Mucosa of rectum (tissue), 2 donors: ENCODE measurements around the gene PSG4.
"Not testable (repeated sequence)": the region's sequence is repeated elsewhere in the genome, so short reads cannot be mapped to it uniquely, and the experiment has no call there.

ENCODE experiments used
- H3K27ac ChIP-seq, 2 donors: one replicate each; pipeline ENCODE4 v1.7.0; 2013; ENCODE audit warnings: inconsistent platforms in 2 of 2, low read depth in 2 of 2, low read length in 2 of 2
- H3K27me3 ChIP-seq, 2 donors: one replicate each; pipeline ENCODE4 v1.7.0; 2013; ENCODE audit warnings: low read length in 2 of 2; ENCODE audit not compliant: control insufficient read depth in 2 of 2, insufficient read depth in 2 of 2
- H3K36me3 ChIP-seq, 2 donors: one replicate each; pipeline ENCODE4 v1.7.0; 2013; ENCODE audit warnings: low read length in 2 of 2; ENCODE audit not compliant: control insufficient read depth in 2 of 2, insufficient read depth in 2 of 2
- H3K4me1 ChIP-seq, 2 donors: one replicate each; pipeline ENCODE4 v1.7.0; 2013; ENCODE audit warnings: low read length in 2 of 2, mild to moderate bottlenecking in 1 of 2; ENCODE audit not compliant: control insufficient read depth in 2 of 2, insufficient read depth in 2 of 2
- H3K4me3 ChIP-seq, 2 donors: one replicate each; pipeline ENCODE4 v1.7.0; 2013; ENCODE audit warnings: low read length in 2 of 2
- H3K9ac ChIP-seq, 2 donors: one replicate each; pipeline ENCODE4 v1.7.0; 2013; ENCODE audit warnings: low read length in 2 of 2, low read depth in 1 of 2, mild to moderate bottlenecking in 1 of 2
- H3K9me3 ChIP-seq, 2 donors: one replicate each; pipeline ENCODE4 v1.7.0; 2013; ENCODE audit warnings: low read length in 2 of 2; ENCODE audit not compliant: control insufficient read depth in 2 of 2
- donor health status: healthy.
- donor health status: Normal muscosa, but diverticular disease.

Gene PSG4

DNA sequence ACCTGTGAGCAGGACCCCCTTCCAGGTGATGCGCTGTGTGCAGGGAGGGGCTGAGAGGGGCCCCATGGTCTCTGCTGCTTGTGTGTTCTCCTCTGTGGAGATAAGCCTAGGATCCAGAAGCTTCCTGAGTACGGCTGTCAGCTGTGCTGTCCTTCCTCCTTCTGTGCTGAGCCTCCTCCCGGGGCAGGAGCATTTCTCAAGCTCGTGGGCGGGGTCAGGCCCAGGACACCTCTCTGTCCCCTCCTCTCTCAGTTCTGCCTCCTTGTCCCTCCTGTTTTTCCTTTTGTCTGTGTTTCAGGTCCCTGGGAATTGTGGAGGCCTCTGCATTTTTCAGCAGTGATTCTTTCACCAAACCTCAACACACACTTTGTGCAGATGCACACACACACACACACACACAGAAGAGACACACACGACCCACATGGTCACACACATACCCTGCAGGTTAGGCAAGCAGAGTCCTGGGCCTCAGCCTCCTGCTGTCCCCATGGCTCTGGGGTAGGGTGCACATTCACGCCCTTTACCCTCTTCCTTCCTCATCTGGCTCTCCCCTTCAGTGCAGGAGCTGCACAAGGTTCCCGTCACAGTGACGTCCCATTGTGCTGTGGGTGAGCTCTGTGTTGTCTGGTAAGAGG, at the start of gene PSG4:
Gene PSG4, minus strand, starts transcription at position 168 of the 635 bp plus-strand sequence. Its CDS starts 102 bp downstream, at position 66.
- not testable (repeated sequence) for H3K4me1 ChIP-seq, H3K27me3 ChIP-seq, H3K4me3 ChIP-seq, H3K9ac ChIP-seq, H3K36me3 ChIP-seq, H3K9me3 ChIP-seq, H3K27ac ChIP-seq

DNA sequence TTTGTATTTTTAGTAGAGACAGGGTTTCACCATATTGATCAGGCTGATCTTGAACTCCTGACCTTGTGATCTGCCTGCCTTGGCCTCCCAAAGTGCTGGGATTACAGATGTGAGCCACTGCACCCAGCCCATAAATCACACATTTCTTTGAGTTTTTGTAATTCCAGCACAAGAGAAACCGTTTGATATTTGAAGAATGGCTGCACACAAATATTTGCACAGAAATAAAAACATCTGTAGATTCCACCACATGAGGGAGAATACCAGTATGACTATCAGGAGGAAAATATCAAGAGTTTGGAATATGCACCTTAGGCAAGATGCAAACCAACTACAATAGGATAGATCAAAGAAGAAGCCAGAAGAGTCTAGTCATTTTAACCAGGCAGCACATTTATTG, 46.0 kb upstream of the PSG4 start:
- H3K4me3 ChIP-seq, H3K9ac ChIP-seq, H3K4me1 ChIP-seq, H3K27me3 ChIP-seq, H3K9me3 ChIP-seq, H3K36me3 ChIP-seq, H3K27ac ChIP-seq: not testable (repeated sequence)

DNA sequence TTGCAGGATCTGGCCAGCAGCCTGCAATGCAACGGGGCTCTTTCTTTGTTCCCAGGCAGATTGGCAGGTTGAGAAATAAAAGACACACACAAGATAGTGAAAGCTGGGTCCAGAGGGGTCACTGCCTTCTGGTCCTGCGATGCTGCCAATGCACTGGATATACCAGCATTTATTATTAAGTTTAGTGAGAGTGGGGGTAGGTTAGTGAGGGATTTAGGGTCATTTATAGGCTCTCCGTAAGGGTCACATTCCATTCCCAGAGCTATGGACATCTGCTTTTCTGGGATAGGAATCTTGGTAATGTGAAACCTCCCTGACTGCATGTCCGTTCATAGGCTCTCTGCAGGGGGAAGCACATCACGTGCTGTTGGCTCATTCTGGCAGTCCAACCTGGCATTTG, 44.9 kb upstream of the PSG4 start:
- H3K36me3 ChIP-seq, H3K9ac ChIP-seq, H3K27ac ChIP-seq, H3K27me3 ChIP-seq, H3K9me3 ChIP-seq, H3K4me1 ChIP-seq, H3K4me3 ChIP-seq: not testable (repeated sequence)

DNA sequence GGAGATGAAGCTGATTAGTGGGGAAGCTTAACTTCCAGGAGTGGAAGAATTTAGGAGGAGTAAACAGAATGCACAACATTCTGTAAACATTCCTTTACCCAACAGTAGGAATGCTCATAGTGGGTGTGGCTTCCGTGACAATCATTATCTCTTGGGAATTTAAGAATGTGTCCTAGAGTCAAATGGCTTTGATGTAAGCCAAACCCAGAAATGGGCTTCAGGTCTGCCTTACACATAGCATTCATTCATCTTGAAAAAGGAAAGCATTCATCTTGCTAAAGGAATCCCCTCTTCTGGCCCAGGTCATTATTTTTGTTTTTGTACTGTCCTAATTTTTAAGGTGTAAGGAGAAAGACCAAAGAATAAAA, 43.2 kb upstream of the PSG4 start:
- H3K27ac ChIP-seq, H3K4me1 ChIP-seq, H3K4me3 ChIP-seq, H3K27me3 ChIP-seq, H3K9ac ChIP-seq, H3K36me3 ChIP-seq, H3K9me3 ChIP-seq: not testable (repeated sequence)

DNA sequence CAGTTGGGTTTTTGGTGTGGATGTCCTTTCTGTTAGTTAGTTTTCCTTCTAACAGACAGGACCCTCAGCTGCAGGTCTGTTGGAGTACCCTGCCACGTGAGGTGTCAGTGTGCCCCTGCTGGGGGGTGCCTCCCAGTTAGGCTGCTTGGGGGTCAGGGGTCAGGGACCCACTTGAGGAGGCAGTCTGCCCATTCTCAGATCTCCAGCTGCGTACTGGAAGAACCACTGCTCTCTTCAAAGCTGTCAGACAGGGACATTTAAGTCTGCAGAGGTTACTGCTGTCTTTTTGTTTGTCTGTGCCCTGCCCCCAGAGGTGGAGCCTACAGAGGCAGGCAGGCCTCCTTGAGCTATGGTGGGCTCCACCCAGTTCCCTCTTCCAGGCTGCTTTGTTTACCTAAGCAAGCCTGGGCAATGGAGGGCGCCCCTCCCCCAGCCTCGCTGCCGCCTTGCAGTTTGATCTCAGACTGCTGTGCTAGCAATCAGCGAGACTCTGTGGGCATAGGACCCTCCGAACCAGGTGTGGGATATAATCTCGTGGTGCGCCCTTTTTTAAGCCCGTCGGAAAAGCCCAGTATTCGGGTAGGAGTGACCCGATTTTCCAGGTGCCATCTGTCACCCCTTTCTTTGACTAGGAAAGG, 41.9 kb upstream of the PSG4 start:
- not testable (repeated sequence) for H3K9ac ChIP-seq, H3K27me3 ChIP-seq, H3K27ac ChIP-seq, H3K4me1 ChIP-seq, H3K9me3 ChIP-seq, H3K4me3 ChIP-seq, H3K36me3 ChIP-seq

DNA sequence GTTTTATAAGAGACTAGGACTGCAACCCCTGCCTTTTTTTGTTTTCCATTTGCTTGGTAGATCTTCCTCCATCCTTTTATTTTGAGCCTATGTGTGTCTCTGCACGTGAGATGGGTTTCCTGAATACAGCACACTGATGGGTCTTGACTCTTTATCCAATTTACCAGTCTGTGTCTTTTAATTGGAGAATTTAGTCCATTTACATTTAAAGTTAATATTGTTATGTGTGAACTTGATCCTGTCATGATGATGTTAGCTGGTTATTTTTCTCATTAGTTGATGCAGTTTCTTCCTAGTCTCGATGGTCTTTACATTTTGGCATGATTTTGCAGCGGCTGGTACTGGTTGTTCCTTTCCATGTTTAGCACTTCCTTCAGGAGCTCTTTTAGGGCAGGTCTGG, 40.4 kb upstream of the PSG4 start:
- H3K27me3 ChIP-seq, H3K4me1 ChIP-seq, H3K27ac ChIP-seq, H3K36me3 ChIP-seq, H3K9me3 ChIP-seq, H3K9ac ChIP-seq, H3K4me3 ChIP-seq: not testable (repeated sequence)

DNA sequence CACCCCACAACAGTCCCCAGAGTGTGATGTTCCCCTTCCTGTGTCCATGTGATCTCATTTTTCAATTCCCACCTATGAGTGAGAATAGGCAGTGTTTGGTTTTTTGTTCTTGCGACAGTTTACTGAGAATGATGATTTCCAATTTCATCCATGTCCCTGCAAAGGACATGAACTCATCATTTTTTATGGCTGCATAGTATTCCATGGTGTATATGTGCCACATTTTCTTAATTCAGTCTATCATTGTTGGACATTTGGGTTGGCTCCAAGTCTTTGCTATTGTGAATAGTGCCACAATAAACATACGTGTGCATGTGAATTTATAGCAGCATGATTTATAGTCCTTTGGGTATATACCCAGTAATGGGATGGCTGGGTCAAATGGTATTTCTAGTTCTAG, 36.8 kb upstream of the PSG4 start:
- H3K27me3 ChIP-seq, H3K27ac ChIP-seq, H3K36me3 ChIP-seq, H3K4me1 ChIP-seq, H3K4me3 ChIP-seq, H3K9ac ChIP-seq, H3K9me3 ChIP-seq: not testable (repeated sequence)

DNA sequence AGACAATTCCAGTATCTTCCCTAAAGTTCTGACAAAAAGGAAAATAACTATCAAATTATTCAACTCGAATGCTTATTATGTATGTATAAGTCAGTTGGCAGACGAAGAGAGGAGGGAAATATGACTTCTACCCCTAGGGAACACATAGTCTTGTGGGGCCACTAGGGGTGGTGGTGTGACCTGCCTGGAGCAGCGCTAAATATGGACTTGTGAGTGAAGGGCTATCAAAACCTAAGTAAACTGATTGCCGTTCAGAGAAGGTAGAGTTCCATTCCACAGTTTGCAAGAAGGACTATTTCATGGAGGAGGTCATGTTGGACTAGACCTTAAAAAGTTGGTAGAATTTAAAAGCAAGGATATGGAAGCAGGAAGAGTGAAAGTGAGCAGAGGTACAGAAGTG, 32.8 kb upstream of the PSG4 start:
- H3K4me3 ChIP-seq, H3K4me1 ChIP-seq, H3K27ac ChIP-seq, H3K36me3 ChIP-seq, H3K9ac ChIP-seq, H3K27me3 ChIP-seq, H3K9me3 ChIP-seq: not testable (repeated sequence)

DNA sequence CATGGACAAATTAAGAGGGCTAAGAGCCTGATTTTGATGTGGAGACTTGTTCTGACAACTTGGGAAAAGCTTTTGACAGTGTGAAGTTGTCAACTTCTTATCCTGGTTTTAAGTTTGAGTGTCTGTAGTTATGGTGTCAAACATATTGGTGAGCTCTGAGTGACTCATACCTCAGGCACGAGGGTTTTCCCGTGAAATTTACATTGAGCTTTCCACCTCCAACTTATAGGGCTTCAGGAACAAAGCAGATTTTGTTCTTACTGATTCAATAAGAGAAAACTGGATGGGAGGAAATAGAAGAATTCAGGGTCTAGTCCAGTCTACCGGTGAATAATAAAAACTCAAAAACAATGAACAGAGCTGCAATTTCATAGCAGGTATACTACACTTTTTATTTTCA, 30.2 kb upstream of the PSG4 start:
- H3K9me3 ChIP-seq, H3K27me3 ChIP-seq, H3K36me3 ChIP-seq, H3K4me3 ChIP-seq, H3K27ac ChIP-seq, H3K9ac ChIP-seq, H3K4me1 ChIP-seq: not testable (repeated sequence)

DNA sequence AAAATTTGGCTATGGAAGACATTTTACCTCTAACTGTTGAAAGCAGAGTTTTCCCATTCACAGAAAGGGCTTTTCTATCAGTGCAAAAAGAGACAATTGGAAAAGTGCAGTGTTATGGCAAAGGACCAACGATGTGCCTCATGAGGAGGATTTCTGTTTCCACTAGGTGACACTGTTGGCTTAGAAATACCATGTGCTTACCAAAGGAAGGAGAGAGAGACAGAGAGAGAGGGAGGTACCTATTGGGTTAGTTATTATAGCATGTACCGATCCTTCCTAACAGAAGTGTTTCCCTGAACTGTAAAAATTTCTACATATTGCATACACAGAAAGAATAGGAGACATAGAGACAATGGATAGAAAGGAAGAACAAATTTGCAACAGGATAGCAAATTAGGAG, 23.9 kb upstream of the PSG4 start:
- H3K9me3 ChIP-seq, result peaks cover 3 to 6% of the 10 kb centered on the region in 2 donors
- H3K4me1 ChIP-seq, result no peaks in the 10 kb centered on the region
- H3K27me3 ChIP-seq, result no peaks in the 10 kb centered on the region
- no peak overlapping the region for H3K9ac ChIP-seq
- no peak overlapping the region for H3K4me3 ChIP-seq
- H3K27ac ChIP-seq, result no peak overlapping the region
- H3K36me3 ChIP-seq, result no peaks in the 10 kb centered on the region

DNA sequence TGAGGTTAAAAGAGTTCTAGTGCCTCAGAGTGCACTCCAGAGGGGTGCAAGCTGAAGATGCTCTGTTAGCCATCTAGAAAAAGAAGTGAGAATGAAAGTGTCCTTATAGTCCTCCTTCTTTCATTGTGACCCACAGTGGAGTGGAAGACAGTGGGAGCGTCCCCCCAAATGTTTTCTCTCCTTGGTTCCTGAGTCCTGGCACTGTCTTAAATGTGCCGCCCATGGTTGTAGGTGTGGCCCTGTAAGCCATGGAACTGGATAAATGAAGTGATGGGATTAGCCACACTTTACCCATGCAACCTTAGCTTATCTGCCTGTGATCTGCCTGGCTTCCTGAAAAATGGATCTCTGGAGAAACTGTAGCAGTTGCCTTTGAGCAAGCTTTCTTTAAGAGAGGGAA, 23.3 kb upstream of the PSG4 start:
- H3K9me3 ChIP-seq, H3K27me3 ChIP-seq, H3K9ac ChIP-seq, H3K4me1 ChIP-seq, H3K27ac ChIP-seq, H3K4me3 ChIP-seq, H3K36me3 ChIP-seq: not testable (repeated sequence)
